Middle frontal gyrus (tissue), 1 donor: ENCODE results near the gene CISH.

Source experiments
- DNase-seq: peaks from one replicate; pipeline ENCODE4 v3.0.0-alpha.2; 2015; ENCODE audit warnings: low spot score; ENCODE audit errors: extremely low spot score

Gene CISH

GRCh38 chr3:50611464-50612233 lies at the start of gene CISH:
Gene CISH, minus strand, starts transcription at chr3:50611774. Its CDS starts 124 bp downstream, at chr3:50611650.
- peak; percentile 48 for DNase-seq

GRCh38 chr3:50660386-50660785 lies 48.8 kb upstream of the CISH start:
- no peak for DNase-seq

DNA sequence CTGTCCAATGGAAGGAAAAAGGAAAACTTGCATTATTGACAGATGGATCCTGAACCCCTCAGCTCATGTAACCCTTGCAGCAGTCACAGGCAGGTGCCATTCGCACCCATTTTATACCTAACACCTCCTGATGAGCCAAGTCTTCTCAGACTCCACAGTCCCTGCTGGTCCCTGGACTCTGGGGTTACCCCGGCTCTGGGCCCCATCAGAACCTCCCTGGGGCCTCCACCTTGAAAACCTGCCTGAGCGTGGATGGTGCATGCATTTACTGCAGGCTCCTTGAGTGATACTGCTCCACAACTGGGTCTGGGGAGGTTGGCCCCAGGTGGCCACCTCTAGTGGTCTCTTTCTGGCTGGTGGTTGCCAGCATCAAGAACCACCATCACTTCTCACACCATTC lies 47.3 kb upstream of the CISH start:
- no peak for DNase-seq

DNA sequence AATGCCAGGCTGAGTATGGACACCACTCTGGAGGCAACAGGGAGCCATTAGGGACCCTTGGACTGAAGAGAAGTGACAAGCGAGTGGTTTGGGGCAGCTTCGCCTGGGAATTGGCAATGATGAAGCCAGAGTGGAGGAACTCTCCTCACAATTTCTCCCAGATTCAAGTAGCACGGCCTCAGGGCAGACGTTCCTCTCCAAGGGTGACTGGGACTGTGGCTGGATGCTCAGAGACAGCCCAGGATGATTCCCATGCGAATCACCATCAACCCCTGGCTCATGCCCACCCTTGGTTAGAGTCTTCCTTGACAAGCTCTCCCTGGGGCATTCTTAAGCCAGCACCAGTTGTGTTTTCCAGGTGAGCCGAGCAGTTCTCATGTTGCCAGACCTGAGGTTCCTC lies 46.8 kb upstream of the CISH start:
- DNase-seq = no peak

DNA sequence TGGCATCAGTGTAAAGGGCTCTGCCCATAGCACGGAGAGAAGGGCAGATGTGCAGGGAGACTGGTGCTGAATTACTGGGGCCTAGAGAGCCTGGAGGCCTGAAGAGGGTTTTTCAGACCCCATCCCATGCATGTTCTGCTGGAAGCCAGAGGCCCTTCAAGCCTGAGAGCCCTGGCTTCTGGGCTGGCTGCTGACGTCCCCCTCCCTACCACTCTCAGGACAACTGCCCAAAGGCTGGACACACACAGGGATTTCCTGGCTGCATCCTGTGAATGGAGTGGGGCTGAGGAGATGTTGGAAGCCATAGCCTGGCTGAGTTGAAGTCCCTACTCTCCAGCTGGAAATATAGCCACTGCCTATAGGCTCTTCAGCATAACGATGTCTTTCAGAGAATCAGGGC lies 46.2 kb upstream of the CISH start:
- DNase-seq = no peak

DNA sequence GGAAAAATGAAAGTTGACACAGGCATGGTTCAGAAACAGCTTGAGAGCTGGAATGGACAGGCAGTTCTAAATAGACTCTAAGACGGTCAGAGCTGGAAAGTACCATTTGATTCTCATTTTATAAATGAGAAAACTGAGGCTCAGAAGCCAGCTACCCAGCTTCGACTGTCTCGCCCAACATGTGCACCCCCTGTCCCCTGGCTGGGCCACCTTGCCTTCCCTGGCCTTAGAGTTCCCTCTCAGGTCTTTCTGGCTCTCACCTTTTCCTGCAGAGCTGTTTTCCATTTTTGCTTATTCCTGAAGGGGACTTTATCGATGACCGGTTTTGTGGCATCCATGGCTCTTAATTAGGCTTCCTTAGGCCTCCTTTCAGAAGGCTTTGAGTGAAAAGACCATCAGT lies 45.8 kb upstream of the CISH start:
- DNase-seq = no peak

DNA sequence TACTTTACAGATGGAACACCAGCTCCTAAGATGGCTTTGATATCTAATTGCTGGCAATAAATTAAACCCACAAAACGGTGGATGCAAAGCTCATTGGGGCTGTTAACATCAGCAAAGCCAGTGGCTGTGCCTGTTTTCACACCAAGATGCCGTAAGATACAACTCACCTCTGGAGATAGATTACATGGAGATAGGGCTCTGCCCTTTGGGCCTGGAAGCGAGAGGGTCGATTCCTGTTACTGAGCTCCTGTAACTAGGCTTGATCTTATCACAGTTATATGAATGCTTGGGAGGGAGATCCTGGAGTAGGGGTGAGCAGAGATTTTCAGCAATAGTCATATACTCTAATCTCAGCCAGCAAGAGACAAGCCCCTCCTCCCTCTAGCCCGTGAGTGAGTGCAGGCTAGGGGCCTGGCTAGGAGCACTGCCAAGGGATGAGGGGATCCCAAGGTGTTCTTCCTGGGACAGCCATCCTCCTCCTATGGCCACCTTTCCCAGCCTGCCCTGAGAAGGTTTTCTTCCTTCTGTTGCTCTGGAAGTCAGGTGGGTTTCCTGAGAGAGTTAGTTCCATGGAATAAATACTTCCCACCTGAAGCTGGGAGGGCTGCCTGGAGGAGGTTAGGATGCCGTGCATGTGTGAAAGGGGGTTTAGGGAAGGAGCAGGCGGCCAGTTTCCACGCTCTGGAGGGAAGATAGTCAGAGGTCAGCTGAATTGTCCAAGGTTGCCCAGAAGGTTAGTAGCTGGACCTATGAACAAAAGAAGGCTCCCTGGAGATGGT lies 45.0 kb upstream of the CISH start:
- DNase-seq = no peak

DNA sequence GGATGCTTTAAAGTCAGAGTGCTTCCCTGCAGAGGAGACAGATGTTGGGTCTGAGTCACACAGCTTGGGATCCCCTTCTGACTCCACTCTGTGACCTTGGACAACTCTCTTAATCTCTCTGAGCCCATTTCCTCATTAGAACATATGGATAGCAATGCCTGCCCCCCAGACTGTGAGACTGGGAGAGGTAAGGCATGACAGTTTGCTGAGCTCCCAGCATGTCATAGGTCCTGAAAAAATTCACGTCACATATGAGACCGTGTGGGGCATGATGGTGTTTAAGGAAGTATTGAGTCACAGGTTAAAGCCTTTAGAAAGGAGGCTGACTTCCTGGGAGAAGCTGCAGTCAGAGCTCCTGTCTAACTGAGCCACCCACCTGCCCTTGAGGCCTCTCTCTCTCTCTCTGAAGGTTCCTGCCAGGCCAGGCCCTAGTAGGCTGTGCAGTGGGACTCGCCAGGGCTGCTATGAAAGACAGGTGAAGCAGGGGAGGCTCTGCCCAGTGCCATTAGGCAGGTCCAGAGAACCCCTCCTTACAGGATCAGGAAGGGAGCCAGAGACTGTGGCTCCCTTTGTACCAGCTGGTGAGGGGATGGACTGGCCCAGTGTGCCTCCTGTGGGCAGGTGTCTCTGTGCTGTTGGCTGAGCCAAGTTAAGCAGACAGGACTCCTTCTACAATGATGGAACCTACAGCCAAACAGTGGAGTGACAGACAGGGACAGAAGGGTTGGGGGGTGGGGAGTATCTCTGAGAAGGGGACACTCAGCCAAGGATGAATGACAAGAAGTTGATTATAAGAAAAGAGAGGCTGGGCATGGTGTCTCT lies 43.6 kb upstream of the CISH start:
- no peak for DNase-seq

- no peak for DNase-seq
These were observed 42.5 kb upstream of the CISH start for GRCh38 chr3:50653937-50654595.

DNA sequence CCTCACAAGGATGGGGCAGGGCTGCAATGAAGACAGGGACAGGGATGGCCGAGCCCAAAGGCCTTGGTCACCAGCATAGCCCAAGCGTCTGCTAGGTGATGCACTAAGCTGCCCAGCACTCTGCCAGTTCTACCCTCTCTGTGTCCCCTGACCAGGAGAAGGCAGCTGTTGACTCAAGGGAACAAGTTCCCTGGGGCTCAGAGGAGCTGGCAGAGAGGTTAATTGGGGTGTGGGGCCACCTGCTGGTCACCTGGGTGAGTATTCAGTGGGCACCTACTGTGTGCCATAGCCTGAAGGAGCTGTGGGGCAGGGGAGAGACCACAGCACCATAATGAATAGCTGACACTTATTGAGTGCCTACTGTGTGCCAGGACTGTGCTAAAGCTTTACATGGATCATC lies 41.1 kb upstream of the CISH start:
- DNase-seq = no peak

- DNase-seq = no peak
These were observed 40.5 kb upstream of the CISH start for GRCh38 chr3:50651920-50652529.

- no peak for DNase-seq
These were observed 39.9 kb upstream of the CISH start for GRCh38 chr3:50651445-50651844.

- DNase-seq = no peak
These were observed 38.4 kb upstream of the CISH start for GRCh38 chr3:50650018-50650417.

- DNase-seq = peak; percentile 51
These were observed 37.9 kb upstream of the CISH start for GRCh38 chr3:50649451-50649931.

GRCh38 chr3:50648944-50649343 lies 37.4 kb upstream of the CISH start:
- DNase-seq = no peak

GRCh38 chr3:50648313-50648712 lies 36.7 kb upstream of the CISH start:
- DNase-seq = no peak

DNA sequence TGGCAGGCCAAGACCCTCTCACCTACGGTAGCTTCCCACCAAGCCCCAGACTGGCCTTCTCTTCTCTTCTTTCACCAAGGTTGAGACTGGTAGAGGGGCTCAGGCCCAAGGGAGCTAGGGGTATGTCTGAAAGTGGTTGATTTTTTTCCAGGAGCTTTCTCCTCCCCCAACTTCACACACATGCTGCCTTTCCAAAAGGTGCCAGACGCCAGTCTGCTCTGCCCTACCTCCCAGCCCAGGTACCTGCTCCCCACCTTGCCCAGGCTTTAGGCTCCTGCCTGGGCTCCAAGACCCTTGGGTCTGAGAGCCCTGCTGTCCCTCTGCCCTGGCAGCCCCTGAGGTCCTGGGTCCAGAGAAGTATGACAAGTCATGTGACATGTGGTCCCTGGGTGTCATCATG lies 33.8 kb upstream of the CISH start:
- DNase-seq = no peak

- peak; percentile 56 for DNase-seq
These were observed 33.0 kb upstream of the CISH start for GRCh38 chr3:50644561-50644960.

DNA sequence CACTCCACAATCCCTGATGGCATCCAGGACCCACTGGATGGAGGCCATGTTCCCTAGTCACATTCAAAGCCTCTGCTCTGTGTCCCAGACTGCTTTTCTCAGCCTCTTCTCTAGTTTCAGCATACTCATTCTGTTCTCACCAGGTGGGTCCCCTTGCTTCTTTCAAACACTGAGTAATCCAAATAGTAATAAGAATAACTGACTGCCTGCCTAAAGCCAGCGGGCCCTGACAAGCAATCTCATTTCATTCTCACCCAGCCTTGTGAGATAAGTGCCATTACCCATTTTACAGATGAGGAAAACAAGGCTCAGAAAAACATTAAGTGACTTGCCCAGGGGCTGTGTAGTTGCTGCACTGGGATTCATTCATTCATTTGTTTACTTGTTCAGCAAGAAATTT lies 30.8 kb upstream of the CISH start:
- DNase-seq = no peak

DNA sequence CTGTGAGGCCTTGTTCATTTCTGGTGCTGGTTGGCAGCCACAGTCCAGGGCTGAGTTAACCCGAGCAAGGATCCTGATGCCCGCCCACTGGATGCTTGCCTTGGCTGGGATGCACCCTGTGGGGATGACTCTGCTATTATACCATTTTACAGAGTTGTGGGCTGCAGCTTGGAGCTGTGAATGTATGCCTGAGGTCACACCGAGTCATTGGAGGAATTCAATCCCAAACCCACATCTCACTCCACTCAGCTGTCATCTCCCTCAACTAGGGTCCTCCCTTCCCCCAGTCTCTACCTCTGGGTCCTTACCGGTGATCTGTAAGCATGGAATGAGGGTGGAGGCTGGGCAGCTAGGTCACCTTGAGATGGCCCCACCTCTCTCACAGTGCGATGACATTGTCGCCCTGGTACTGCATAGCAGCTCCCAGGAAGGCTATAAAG lies 27.5 kb upstream of the CISH start:
- no peak for DNase-seq

GRCh38 chr3:50637945-50638344 lies 26.4 kb upstream of the CISH start:
- DNase-seq = no peak
